Ovary (tissue), 9 donors: ENCODE data around the gene PI4K2B. TPM values are rescaled to one million over a fixed set of nuclear protein-coding genes. Genes with fewer than 3 reads are reported as not detected.

Experiments
- DNase-seq, 5 donors: peaks; one replicate each; pipeline ENCODE4 v3.0.0-alpha.2; 2019 to 2020
- H3K27ac ChIP-seq, 2 donors: fragments of 200-600 bp; one replicate each; pipeline versions ENCODE4 v1.5.1 to v1.8.0; 2019 to 2022
- H3K27me3 ChIP-seq: fragments of 200-600 bp; one replicate; pipeline ENCODE4 v1.8.0; 2022
- H3K36me3 ChIP-seq: fragments of 200-600 bp; sonication (generic); one replicate; pipeline ENCODE4 v1.5.1; 2019
- H3K4me1 ChIP-seq: one replicate; pipeline ENCODE4 v1.8.1; 2013; ENCODE audit warnings: mild to moderate bottlenecking, moderate library complexity; ENCODE audit not compliant: insufficient read depth
- H3K4me3 ChIP-seq: fragments of 200-600 bp; sonication (generic); one replicate; pipeline ENCODE4 v1.5.1; 2017
- H3K9me3 ChIP-seq, 2 donors: fragments of 200-600 bp in 1 of 2; sonication (generic) in 1 of 2; one replicate each; pipeline versions ENCODE4 v1.5.1 to v1.8.1; 2013 to 2019; ENCODE audit warnings: mild to moderate bottlenecking in 1 of 2, moderate library complexity in 1 of 2
- CTCF ChIP-seq, 3 donors: fragments of 450-650 bp in 2 of 3; fragments of 200-600 bp in 1 of 3; IDR thresholded peaks; one replicate each; pipeline versions ENCODE4 v1.5.1 to v1.8.0; 2016 to 2022; ENCODE audit warnings: antibody characterized with exemption in 3 of 3, mild to moderate bottlenecking in 1 of 3
- EP300 ChIP-seq: sonication (generic); formaldehyde crosslinking; IDR thresholded peaks from one replicate; pipeline ENCODE4 v1.6.1; 2017; ENCODE audit warnings: antibody characterized with exemption
- POLR2A ChIP-seq: fragments of 450-650 bp; IDR thresholded peaks from one replicate; pipeline ENCODE4 v1.6.1; 2017; ENCODE audit warnings: antibody characterized with exemption, mild to moderate bottlenecking, moderate library complexity
- WGBS, 3 donors: extraction: QIAGEN DNeasy Blood & Tissue Kit in 1 of 3; methylation state at CpG; one replicate each; pipeline versions ENCODE4 v1.1.5 to v1.1.7; 2013 to 2017; 5-methylcytosine and 5-hydroxymethylcytosine counted together
- intact Hi-C, 4 donors: fragments of 100-400 bp; cut with DNase I; formaldehyde crosslinking; loops; one replicate each; pipeline versions ENCODE4 v1.11.0 to v1.15.1; 2022 to 2023
- polyA plus RNA-seq, 2 donors: library from polyadenylated mRNA; stranded (reverse); fragments of 200-250 nt in 1 of 2; fragments of 350-450 nt in 1 of 2; fragmentation: Illumina TruSeq in 1 of 2; extraction: RNeasy Lipid Tissue Mini Kit (QIAGEN cat#74804) in 1 of 2; gene quantifications; one replicate each; pipeline ENCODE4 v1.2.3, GENCODE V29; 2013 to 2014
- total RNA-seq, 7 donors: library from RNA; depleted of rRNA in 2 of 7; stranded (reverse); fragments of >200 nt in 2 of 7; fragmentation: NEBNext Ultra II Directional in 3 of 7; extraction: Animal tissue kit (Norgen Biotek cat#: 25700) in 3 of 7; gene quantifications; one replicate each; pipeline versions ENCODE4 v1.1.0 to v1.2.4, GENCODE V29; 2016 to 2023
- donor health status: DM: no; HTN: no; CAD: no; lungs with moderate emphysema.
- donor health status: DM: no; HTN: no; CAD: no.
- donor health status: Bipolar disorder and iron deficiency.
- donor health status: DM: yes; HTN: yes; CAD: no.
- donor health status: DM: no; HTN: no; CAD: no.
- donor health status: DM: yes; HTN: yes; CAD: no.

The PI4K2B gene
- total and polyA plus RNA-seq, 9 donors, result 4.7 to 10.1 (median 8.9) TPM

DNA sequence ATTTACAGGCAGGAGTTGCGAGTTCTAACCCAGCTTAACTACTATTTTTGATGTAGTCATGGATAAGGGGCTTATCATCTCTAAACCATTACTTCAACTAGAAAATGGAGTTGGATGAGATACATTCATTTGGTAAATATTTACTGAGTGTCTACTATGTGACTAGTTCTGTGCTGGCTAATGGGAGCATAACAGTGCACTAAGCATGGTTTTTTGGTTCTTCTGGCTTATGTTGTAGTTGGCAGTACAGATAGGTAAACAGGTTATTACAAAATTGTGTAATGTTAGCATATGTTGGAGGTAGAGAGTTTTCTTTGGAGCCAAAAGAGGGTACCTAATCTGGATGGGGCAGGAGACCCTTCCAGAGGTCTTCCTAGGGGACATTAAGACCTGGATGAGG lies 25.8 kb upstream of the PI4K2B start:
- intact Hi-C loops, result no loop called here
- H3K4me3 ChIP-seq, result no peak overlapping the region
- no peak for TF ChIP-seq POLR2A
- no peak for TF ChIP-seq EP300
- TF ChIP-seq CTCF (IDR thresholded peaks at IDR 0.05), result no peak
- no peaks in the 10 kb centered on the region for H3K4me1 ChIP-seq
- H3K9me3 ChIP-seq, result no peaks in the 10 kb centered on the region
- no peak for DNase-seq
- no peak overlapping the region for H3K27ac ChIP-seq
- H3K27me3 ChIP-seq, result no peaks in the 10 kb centered on the region
- no peaks in the 10 kb centered on the region for H3K36me3 ChIP-seq
- 93 to 100% (median 96%) methylated on average over 1 of the region's 1 CpG for WGBS, 3 donors

- DNase-seq, result no peak
- Histone ChIP-seq H3K36me3 (no peaks in the 10 kb centered on the region), H3K27ac (no peak overlapping the region), H3K4me1 (no peaks in the 10 kb centered on the region), H3K4me3 (no peak overlapping the region), H3K27me3 (no peaks in the 10 kb centered on the region), H3K9me3 (no peaks in the 10 kb centered on the region)
- intact Hi-C loops, result no loop called here
- no peak for TF ChIP-seq EP300
- no peak for TF ChIP-seq CTCF (IDR thresholded peaks at IDR 0.05)
- TF ChIP-seq POLR2A, result no peak
- WGBS, 3 donors, result 67 to 71% (median 68%) methylated on average over 1 of the region's 1 CpG
These were observed 24.1 kb upstream of the PI4K2B start for GRCh38 chr4:25209702-25210101.

- no peaks in the 10 kb centered on the region for H3K36me3 ChIP-seq
- H3K27ac ChIP-seq, result no peak overlapping the region
- 92 to 97% (median 97%) methylated on average over 3 of the region's 3 CpGs for WGBS, 3 donors
- no peak for DNase-seq
- intact Hi-C loops, result no loop called here
- H3K4me3 ChIP-seq, result no peak overlapping the region
- H3K27me3 ChIP-seq, result no peaks in the 10 kb centered on the region
- TF ChIP-seq POLR2A, result no peak
- no peak for TF ChIP-seq EP300
- no peak for TF ChIP-seq CTCF (IDR thresholded peaks at IDR 0.05)
- H3K9me3 ChIP-seq, result no peaks in the 10 kb centered on the region
- no peaks in the 10 kb centered on the region for H3K4me1 ChIP-seq
These were observed 22.1 kb upstream of the PI4K2B start for GRCh38 chr4:25211721-25212120.

GRCh38 chr4:25212822-25213221 lies 21.0 kb upstream of the PI4K2B start:
- H3K36me3 ChIP-seq, result no peaks in the 10 kb centered on the region
- H3K9me3 ChIP-seq, result no peaks in the 10 kb centered on the region
- intact Hi-C loops, result no loop called here
- no peak for TF ChIP-seq CTCF (IDR thresholded peaks at IDR 0.05)
- no peak for TF ChIP-seq EP300
- no peak for TF ChIP-seq POLR2A
- 92 to 98% (median 94%) methylated on average over 1 of the region's 1 CpG for WGBS, 3 donors
- no peaks in the 10 kb centered on the region for H3K4me1 ChIP-seq
- DNase-seq, result no peak
- H3K4me3 ChIP-seq, result no peak overlapping the region
- no peak overlapping the region for H3K27ac ChIP-seq
- H3K27me3 ChIP-seq, result no peaks in the 10 kb centered on the region
